Measurements from ENCODE around the gene PSMC2. TPM values are rescaled to one million over a fixed set of nuclear protein-coding genes. Genes with fewer than 3 reads are reported as not detected.

Gene PSMC2
- total and polyA plus RNA-seq, 12 donors, result 74.5 to 355 (median 124) TPM

- H3K4me1 ChIP-seq (replicated peaks in 1 of 2), result no peaks in the 10 kb centered on the region
- WGBS, 4 donors, result 87 to 94% (median 92%) methylated on average over 5 of the region's 5 CpGs
- no peaks in the 10 kb centered on the region for H3K27me3 ChIP-seq
- H3K27ac ChIP-seq, result no peak overlapping the region
- no peak for DNase-seq
- no peaks in the 10 kb centered on the region for H3K9me3 ChIP-seq (replicated peaks in 1 of 3)
- H3K4me3 ChIP-seq, result no peak overlapping the region
- TF ChIP-seq CTCF (IDR thresholded peaks at IDR 0.05), result no peak
- no peak for TF ChIP-seq POLR2A (IDR thresholded peaks at IDR 0.05)
- intact Hi-C loops (cut with DNase I), result no loop called here
- H3K36me3 ChIP-seq (replicated peaks in 1 of 2), result no peaks in the 10 kb centered on the region
Observed at GRCh38 chr7:103413407-103413806, 66.0 kb downstream of the PSMC2 start.

- Histone ChIP-seq H3K27me3 (no peaks in the 10 kb centered on the region), H3K9me3 (replicated peaks in 1 of 3) (no peaks in the 10 kb centered on the region), H3K4me3 (no peak overlapping the region), H3K4me1 (replicated peaks in 1 of 2) (no peaks in the 10 kb centered on the region), H3K36me3 (replicated peaks in 1 of 2) (no peaks in the 10 kb centered on the region), H3K27ac (no peak overlapping the region)
- 75 to 87% (median 83%) methylated on average over 3 of the region's 3 CpGs for WGBS, 4 donors
- DNase-seq, result no peak
- intact Hi-C loops (cut with DNase I), result no loop called here
- no peak for TF ChIP-seq CTCF (IDR thresholded peaks at IDR 0.05)
- TF ChIP-seq POLR2A (IDR thresholded peaks at IDR 0.05), result no peak
Observed at GRCh38 chr7:103418241-103418640, 70.8 kb downstream of the PSMC2 start.

Small RNA genes within 50 kb of the gene (small RNA-seq; reads per million reads assigned to genes)
- gene RPS29P16, result 0 to 0.47 reads per million in 2 donors

Other genes starting within 250 kb of the PSMC2 start
- gene NAPEPLD, start 198.5 kb upstream of the PSMC2 start, total RNA-seq, result 10 to 100 TPM; 11.1 to 24.4 (median 19.9) TPM
- 10 to 100 TPM in 1 of 3 donors, 1 to 10 TPM in 2; 2.5 to 17.1 (median 5.9) TPM for gene NAPEPLD, start 198.5 kb upstream of the PSMC2 start, polyA plus RNA-seq
- 100 to 1,000 TPM in 2 of 9 donors, 10 to 100 TPM in 7; 58.8 to 120 (median 80.6) TPM for gene PMPCB, start 50.2 kb upstream of the PSMC2 start, total RNA-seq
- gene PMPCB, start 50.2 kb upstream of the PSMC2 start, polyA plus RNA-seq, result 100 to 1,000 TPM in 1 of 3 donors, 10 to 100 TPM in 2; 51.9 to 147 (median 64.7) TPM
- 10 to 100 TPM in 7 of 9 donors, 1 to 10 TPM in 2; 5.5 to 36.7 (median 16.4) TPM for gene DNAJC2, start 2.9 kb upstream of the PSMC2 start, total RNA-seq
- gene DNAJC2, start 2.9 kb upstream of the PSMC2 start, polyA plus RNA-seq, result 10 to 100 TPM; 32.8 to 58.0 (median 54.6) TPM
- gene SLC26A5, start 98.6 kb downstream of the PSMC2 start, total RNA-seq, result under 1 TPM in 6 of 9 donors, not detected in 3; 0.14 to 0.50 (median 0.38) TPM
- gene SLC26A5, start 98.6 kb downstream of the PSMC2 start, polyA plus RNA-seq, result under 1 TPM; 0.20 to 0.56 (median 0.22) TPM